Liver (tissue), 9 donors: ENCODE results near the gene MEGF10. TPM values are rescaled to one million over a fixed set of nuclear protein-coding genes. Genes with fewer than 3 reads are reported as not detected.

Source experiments
- DNase-seq: peaks from one replicate; pipeline ENCODE4 v3.0.0-alpha.2; 2017; ENCODE audit warnings: low spot score
- H3K27ac ChIP-seq, 2 donors: one replicate each; pipeline ENCODE4 v1.7.0; 2013; ENCODE audit warnings: inconsistent platforms in 2 of 2, low read length in 2 of 2, control low read depth in 1 of 2, low read depth in 1 of 2, mild to moderate bottlenecking in 1 of 2
- H3K27me3 ChIP-seq, 4 donors: one replicate each; pipeline versions ENCODE4 v1.6.1 to v1.7.0; 2013; ENCODE audit warnings: low read length in 3 of 4, inconsistent platforms in 1 of 4, mild to moderate bottlenecking in 1 of 4, moderate library complexity in 1 of 4; ENCODE audit not compliant: control insufficient read depth in 4 of 4, insufficient read depth in 4 of 4
- H3K36me3 ChIP-seq, 4 donors: one replicate each; pipeline versions ENCODE4 v1.6.1 to v1.7.0; 2013; ENCODE audit warnings: low read length in 3 of 4, mild to moderate bottlenecking in 3 of 4, low read depth in 1 of 4, moderate library complexity in 1 of 4; ENCODE audit not compliant: control insufficient read depth in 4 of 4, insufficient read depth in 3 of 4
- H3K4me1 ChIP-seq, 4 donors: one replicate each; pipeline versions ENCODE4 v1.6.1 to v1.7.0; 2013; ENCODE audit warnings: low read length in 3 of 4, mild to moderate bottlenecking in 3 of 4, moderate library complexity in 1 of 4; ENCODE audit not compliant: control insufficient read depth in 4 of 4, insufficient read depth in 4 of 4
- H3K4me3 ChIP-seq, 3 donors: one replicate each; pipeline versions ENCODE4 v1.6.1 to v1.7.0; 2013; ENCODE audit warnings: low read length in 3 of 3, control low read depth in 1 of 3, low read depth in 1 of 3, mild to moderate bottlenecking in 1 of 3
- H3K9ac ChIP-seq, 2 donors: one replicate each; pipeline ENCODE4 v1.7.0; 2013; ENCODE audit warnings: low read length in 2 of 2, mild to moderate bottlenecking in 2 of 2, moderate library complexity in 2 of 2, control low read depth in 1 of 2, low read depth in 1 of 2
- H3K9me3 ChIP-seq, 4 donors: one replicate each; pipeline versions ENCODE4 v1.6.1 to v1.7.0; 2013; ENCODE audit warnings: low read length in 3 of 4; ENCODE audit not compliant: control insufficient read depth in 4 of 4
- ATF3 ChIP-seq: IDR thresholded peaks from 2 replicates; pipeline ENCODE4 v1.6.1; 2016; ENCODE audit warnings: antibody characterized with exemption
- CTCF ChIP-seq: fragments of 150-350 bp; IDR thresholded peaks from 2 replicates; pipeline ENCODE4 v1.5.1; 2017; ENCODE audit warnings: improper control_type of control experiment, low read depth, low read length; ENCODE audit not compliant: missing input control
- EGR1 ChIP-seq, 2 donors: IDR thresholded peaks; 2 replicates each; pipeline ENCODE4 v1.6.1; 2016 to 2018; ENCODE audit warnings: antibody characterized with exemption in 2 of 2, low read depth in 2 of 2
- FOXA1 ChIP-seq: IDR thresholded peaks from 2 replicates; pipeline ENCODE4 v1.6.1; 2016; ENCODE audit warnings: antibody characterized with exemption
- FOXA2 ChIP-seq: IDR thresholded peaks from 2 replicates; pipeline ENCODE4 v1.6.1; 2016; ENCODE audit warnings: antibody characterized with exemption
- GABPA ChIP-seq, 2 donors: IDR thresholded peaks in 1 of 2; conservative IDR thresholded peaks in 1 of 2; 2 replicates each; pipeline ENCODE4 v1.6.1; 2016; ENCODE audit warnings: antibody characterized with exemption in 2 of 2, mild to moderate bottlenecking in 1 of 2, moderate library complexity in 1 of 2
- HNF4A ChIP-seq, 2 donors: conservative IDR thresholded peaks; 2 replicates each; pipeline ENCODE4 v1.6.1; 2016; ENCODE audit warnings: antibody characterized with exemption in 2 of 2, mild to moderate bottlenecking in 2 of 2
- HNF4G ChIP-seq: IDR thresholded peaks from 2 replicates; pipeline ENCODE4 v1.6.1; 2016; ENCODE audit warnings: antibody characterized with exemption
- JUND ChIP-seq, 2 donors: IDR thresholded peaks; 2 replicates each; pipeline ENCODE4 v1.6.1; 2016; ENCODE audit warnings: antibody characterized with exemption in 2 of 2
- MAX ChIP-seq: IDR thresholded peaks from 2 replicates; pipeline ENCODE4 v1.6.1; 2016; ENCODE audit warnings: antibody characterized with exemption
- NR2F2 ChIP-seq: IDR thresholded peaks from 2 replicates; pipeline ENCODE4 v1.6.1; 2016; ENCODE audit warnings: antibody characterized with exemption
- RAD21 ChIP-seq, 2 donors: IDR thresholded peaks; 2 replicates each; pipeline ENCODE4 v1.6.1; 2016; ENCODE audit warnings: antibody characterized with exemption in 2 of 2, mild to moderate bottlenecking in 2 of 2
- REST ChIP-seq: IDR thresholded peaks from 2 replicates; pipeline ENCODE4 v1.6.1; 2016; ENCODE audit warnings: antibody characterized with exemption, mild to moderate bottlenecking
- SP1 ChIP-seq: IDR thresholded peaks from 2 replicates; pipeline ENCODE4 v1.6.1; 2018; ENCODE audit warnings: antibody characterized with exemption, mild to moderate bottlenecking
- TAF1 ChIP-seq: conservative IDR thresholded peaks from 2 replicates; pipeline ENCODE4 v1.6.1; 2016; ENCODE audit warnings: antibody characterized with exemption, mild to moderate bottlenecking
- YY1 ChIP-seq: IDR thresholded peaks from 2 replicates; pipeline ENCODE4 v1.6.1; 2016; ENCODE audit warnings: antibody characterized with exemption, mild to moderate bottlenecking
- ZBTB33 ChIP-seq: IDR thresholded peaks from 2 replicates; pipeline ENCODE4 v1.6.1; 2016; ENCODE audit warnings: antibody characterized with exemption
- WGBS: extraction: QIAGEN DNeasy Blood & Tissue Kit; methylation state at CpG from one replicate; pipeline ENCODE4 v1.1.7; 2013; 5-methylcytosine and 5-hydroxymethylcytosine counted together
- polyA plus RNA-seq, 2 donors: library from polyadenylated mRNA; stranded (reverse) in 1 of 2; unstranded in 1 of 2; fragments of 200-250 nt in 1 of 2; fragments of >200 nt in 1 of 2; fragmentation: Nextera tagmentation in 1 of 2; extraction: Ambion mirVana in 1 of 2; gene quantifications; one replicate each; pipeline versions ENCODE4 v1.2.1 to v1.2.3, GENCODE V29; 2013 to 2015
- total RNA-seq, 2 donors: library from RNA; depleted of rRNA; stranded (reverse); fragments of >200 nt; gene quantifications; one replicate each; pipeline ENCODE4 v1.2.3, GENCODE V29; 2014
- donor health status: healthy.
- donor health status: healthy.
- donor health status: healthy.
- donor health status: healthy.
- donor health status: healthy.

MEGF10 gene
- total and polyA plus RNA-seq, 4 donors = 0.05 to 1.0 (median 0.33) TPM; not detected in 1

GRCh38 chr5:127400946-127401670 lies 110.5 kb downstream of the MEGF10 start:
- peaks cover 0 to 3% (median 0%) of the 10 kb centered on the region in 4 donors for H3K27me3 ChIP-seq
- 81% methylated on average over 5 of the region's 5 CpGs for WGBS
- no peak overlapping the region for H3K27ac ChIP-seq
- H3K36me3 ChIP-seq = no peaks in the 10 kb centered on the region
- DNase-seq = no peak
- no peak overlapping the region for H3K9ac ChIP-seq
- TF ChIP-seq TAF1 (no peak), CTCF (no peak), ATF3 (no peak), REST (no peak), EGR1 (IDR thresholded peaks at IDR 0.05; ENCODE audit: low read depth in 2 of 2) (no peak), YY1 (no peak), ZBTB33 (no peak), HNF4G (no peak), GABPA (IDR thresholded peaks at IDR 0.05 in 1 of 2, conservative IDR thresholded peaks at IDR 0.05 in 1 of 2) (no peak), FOXA2 (no peak), NR2F2 (no peak), FOXA1 (no peak), MAX (no peak)
- no peaks in the 10 kb centered on the region for H3K4me1 ChIP-seq
- H3K4me3 ChIP-seq = no peak overlapping the region
- H3K9me3 ChIP-seq = no peaks in the 10 kb centered on the region

GRCh38 chr5:127402361-127402760 lies 111.8 kb downstream of the MEGF10 start:
- no peaks in the 10 kb centered on the region for H3K9me3 ChIP-seq
- H3K27me3 ChIP-seq = no peaks in the 10 kb centered on the region
- 85% methylated on average over 5 of the region's 5 CpGs for WGBS
- no peak overlapping the region for H3K4me3 ChIP-seq
- H3K4me1 ChIP-seq = no peaks in the 10 kb centered on the region
- H3K9ac ChIP-seq = no peak overlapping the region
- no peak overlapping the region for H3K27ac ChIP-seq
- DNase-seq = no peak
- TF ChIP-seq SP1 (no peak), RAD21 (IDR thresholded peaks at IDR 0.05) (no peak), GABPA (IDR thresholded peaks at IDR 0.05 in 1 of 2, conservative IDR thresholded peaks at IDR 0.05 in 1 of 2) (no peak), EGR1 (IDR thresholded peaks at IDR 0.05; ENCODE audit: low read depth in 2 of 2) (no peak), CTCF (no peak), TAF1 (no peak), HNF4A (conservative IDR thresholded peaks at IDR 0.05) (no peak), JUND (IDR thresholded peaks at IDR 0.05) (no peak), YY1 (no peak), REST (no peak), HNF4G (no peak)
- H3K36me3 ChIP-seq = no peaks in the 10 kb centered on the region
